ENCODE results near the gene TGM4. TPM values are rescaled to one million over a fixed set of nuclear protein-coding genes. Genes with fewer than 3 reads are reported as not detected.

Gene TGM4
- total RNA-seq, 1 donor from 2014 or later: under 0.01 TPM

DNA sequence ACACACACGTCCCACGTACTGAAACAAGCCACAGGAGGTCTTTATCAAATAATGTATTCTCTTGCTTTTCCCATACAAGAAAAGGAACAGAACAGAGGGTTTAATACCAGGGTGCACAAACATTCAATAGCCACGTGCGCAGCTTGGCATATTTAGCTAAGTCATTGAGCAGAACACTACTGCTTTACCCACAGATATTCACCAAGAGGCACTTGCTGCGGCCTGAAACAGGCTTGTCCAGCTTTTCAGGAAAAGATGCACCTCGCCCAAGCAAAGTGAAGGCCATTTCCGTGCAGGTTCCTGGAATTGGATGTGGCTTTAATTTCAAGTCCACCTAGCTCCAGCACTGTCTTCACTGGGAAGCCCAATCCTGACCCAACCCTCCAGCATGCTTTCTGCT is 84.0 kb downstream of the TGM4 start:
- TF ChIP-seq, protein P1, sequence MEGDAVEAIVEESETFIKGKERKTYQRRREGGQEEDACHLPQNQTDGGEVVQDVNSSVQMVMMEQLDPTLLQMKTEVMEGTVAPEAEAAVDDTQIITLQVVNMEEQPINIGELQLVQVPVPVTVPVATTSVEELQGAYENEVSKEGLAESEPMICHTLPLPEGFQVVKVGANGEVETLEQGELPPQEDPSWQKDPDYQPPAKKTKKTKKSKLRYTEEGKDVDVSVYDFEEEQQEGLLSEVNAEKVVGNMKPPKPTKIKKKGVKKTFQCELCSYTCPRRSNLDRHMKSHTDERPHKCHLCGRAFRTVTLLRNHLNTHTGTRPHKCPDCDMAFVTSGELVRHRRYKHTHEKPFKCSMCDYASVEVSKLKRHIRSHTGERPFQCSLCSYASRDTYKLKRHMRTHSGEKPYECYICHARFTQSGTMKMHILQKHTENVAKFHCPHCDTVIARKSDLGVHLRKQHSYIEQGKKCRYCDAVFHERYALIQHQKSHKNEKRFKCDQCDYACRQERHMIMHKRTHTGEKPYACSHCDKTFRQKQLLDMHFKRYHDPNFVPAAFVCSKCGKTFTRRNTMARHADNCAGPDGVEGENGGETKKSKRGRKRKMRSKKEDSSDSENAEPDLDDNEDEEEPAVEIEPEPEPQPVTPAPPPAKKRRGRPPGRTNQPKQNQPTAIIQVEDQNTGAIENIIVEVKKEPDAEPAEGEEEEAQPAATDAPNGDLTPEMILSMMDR (IDR thresholded peaks at IDR 0.05; ENCODE audit: insufficient read depth, low read length, severe bottlenecking): no peak
- Histone ChIP-seq H3K27me3 (ENCODE audit: control insufficient read depth, insufficient read depth, low read length) (no peaks in the 10 kb centered on the region), H3K36me3 (ENCODE audit: control insufficient read depth, insufficient read depth, low read length) (peaks cover 6% of the 10 kb centered on the region), H3K4me3 (ENCODE audit: low read depth, low read length) (no peak overlapping the region)
- FAIRE-seq (no peak), DNase-seq (ENCODE audit: low read depth) (no peak)

DNA sequence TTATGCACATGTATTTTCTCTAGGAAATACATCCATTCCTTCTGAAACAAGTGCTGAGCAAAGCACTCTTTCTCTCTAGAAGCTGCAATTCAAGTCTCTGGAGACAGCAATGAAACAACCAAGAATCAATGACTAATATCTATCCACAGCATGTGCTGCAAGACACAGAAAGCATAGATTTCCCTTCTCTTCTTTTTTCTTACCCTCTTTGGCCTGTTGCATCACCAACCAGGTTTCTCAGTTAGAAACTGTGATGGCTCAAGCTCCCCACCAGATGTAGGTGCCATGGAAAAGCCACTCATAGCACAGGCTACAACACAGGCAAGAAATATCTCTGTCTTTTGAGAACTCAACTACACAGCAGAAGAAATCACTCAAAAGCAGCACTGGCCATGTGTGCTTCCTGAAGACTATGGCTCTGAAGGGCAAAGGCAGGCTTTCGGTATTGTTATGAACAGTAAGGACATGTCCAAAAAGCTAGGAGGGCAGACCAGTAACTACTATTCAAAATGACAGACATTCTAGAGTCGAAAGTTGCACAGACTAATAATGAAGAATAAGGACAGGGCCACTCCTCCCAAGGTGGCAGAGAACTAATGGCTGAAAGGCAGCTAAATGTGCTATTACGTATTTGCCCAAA is 86.1 kb downstream of the TGM4 start:
- DNase-seq (ENCODE audit: low read depth): no peak
- TF ChIP-seq, protein P1 (IDR thresholded peaks at IDR 0.05; ENCODE audit: insufficient read depth, low read length, severe bottlenecking): no peak
- H3K27me3 ChIP-seq (ENCODE audit: control insufficient read depth, insufficient read depth, low read length): no peaks in the 10 kb centered on the region
- FAIRE-seq: no peak
- peaks cover 6% of the 10 kb centered on the region for H3K36me3 ChIP-seq (ENCODE audit: control insufficient read depth, insufficient read depth, low read length)
- no peak overlapping the region for H3K4me3 ChIP-seq (ENCODE audit: low read depth, low read length)

DNA sequence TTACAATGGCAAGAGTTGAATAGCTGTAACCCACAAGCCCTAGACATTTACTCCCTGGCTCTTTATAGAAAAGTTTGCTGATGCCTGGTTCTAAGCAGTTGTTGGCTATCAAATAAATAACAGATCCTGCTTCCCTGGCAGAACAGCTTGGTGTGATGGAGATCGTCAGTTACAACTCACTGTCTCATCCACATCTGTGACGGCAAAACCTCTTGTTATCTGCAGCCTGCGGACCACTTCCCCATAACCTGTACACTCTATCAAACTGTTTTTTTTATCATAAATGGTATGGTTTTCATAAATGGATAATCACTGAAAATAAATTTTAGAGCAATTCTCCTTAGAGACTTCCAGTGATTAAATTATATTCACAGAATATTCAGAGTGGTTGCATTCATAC is 87.5 kb downstream of the TGM4 start:
- TF ChIP-seq, protein P1 (IDR thresholded peaks at IDR 0.05; ENCODE audit: insufficient read depth, low read length, severe bottlenecking): no peak
- Histone ChIP-seq H3K27me3 (ENCODE audit: control insufficient read depth, insufficient read depth, low read length) (no peaks in the 10 kb centered on the region), H3K36me3 (ENCODE audit: control insufficient read depth, insufficient read depth, low read length) (peaks cover 6% of the 10 kb centered on the region), H3K4me3 (ENCODE audit: low read depth, low read length) (no peak overlapping the region)
- no peak for FAIRE-seq
- no peak for DNase-seq (ENCODE audit: low read depth)

DNA sequence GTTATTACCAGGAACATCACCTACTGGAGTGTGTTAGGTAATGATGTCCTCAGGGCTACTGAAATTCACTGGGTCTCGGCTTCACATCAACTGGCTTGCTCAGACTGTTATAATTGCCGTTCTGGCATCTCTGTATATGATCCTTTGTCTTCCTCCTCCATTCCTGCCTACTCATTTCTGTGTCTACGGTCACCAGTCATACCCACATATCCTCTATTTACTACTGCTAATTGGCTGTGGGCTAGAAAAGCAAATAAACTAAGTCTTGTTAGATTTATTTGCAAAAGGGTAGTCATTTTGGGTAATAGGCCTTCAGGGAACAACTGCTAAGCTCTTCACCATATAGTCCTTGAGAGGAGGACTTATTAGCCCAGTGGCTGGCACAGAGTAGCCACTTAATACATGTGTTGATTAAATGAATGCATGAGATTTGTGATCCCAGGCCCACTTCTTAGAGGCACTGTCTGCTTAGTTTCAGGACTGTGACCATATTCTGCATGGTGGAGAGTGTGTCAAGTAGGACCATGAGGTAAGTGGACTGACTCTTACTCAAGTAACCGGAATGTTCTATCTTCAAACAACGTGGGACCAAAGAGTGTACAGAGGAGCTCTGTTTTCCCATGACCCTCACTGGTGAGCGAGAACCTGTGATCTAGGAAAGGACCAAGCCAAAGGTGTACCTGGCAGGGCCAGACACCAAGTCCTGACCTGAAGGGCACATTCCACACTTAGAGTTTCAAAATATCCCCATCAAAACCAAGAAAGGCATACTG is 88.4 kb downstream of the TGM4 start:
- DNase-seq (ENCODE audit: low read depth) (peak; percentile 50), FAIRE-seq (no peak)
- H3K36me3 ChIP-seq (ENCODE audit: control insufficient read depth, insufficient read depth, low read length): peaks cover 5% of the 10 kb centered on the region
- TF ChIP-seq, protein P1 (IDR thresholded peaks at IDR 0.05; ENCODE audit: insufficient read depth, low read length, severe bottlenecking): no peak
- H3K4me3 ChIP-seq (ENCODE audit: low read depth, low read length): no peak overlapping the region
- no peaks in the 10 kb centered on the region for H3K27me3 ChIP-seq (ENCODE audit: control insufficient read depth, insufficient read depth, low read length)

DNA sequence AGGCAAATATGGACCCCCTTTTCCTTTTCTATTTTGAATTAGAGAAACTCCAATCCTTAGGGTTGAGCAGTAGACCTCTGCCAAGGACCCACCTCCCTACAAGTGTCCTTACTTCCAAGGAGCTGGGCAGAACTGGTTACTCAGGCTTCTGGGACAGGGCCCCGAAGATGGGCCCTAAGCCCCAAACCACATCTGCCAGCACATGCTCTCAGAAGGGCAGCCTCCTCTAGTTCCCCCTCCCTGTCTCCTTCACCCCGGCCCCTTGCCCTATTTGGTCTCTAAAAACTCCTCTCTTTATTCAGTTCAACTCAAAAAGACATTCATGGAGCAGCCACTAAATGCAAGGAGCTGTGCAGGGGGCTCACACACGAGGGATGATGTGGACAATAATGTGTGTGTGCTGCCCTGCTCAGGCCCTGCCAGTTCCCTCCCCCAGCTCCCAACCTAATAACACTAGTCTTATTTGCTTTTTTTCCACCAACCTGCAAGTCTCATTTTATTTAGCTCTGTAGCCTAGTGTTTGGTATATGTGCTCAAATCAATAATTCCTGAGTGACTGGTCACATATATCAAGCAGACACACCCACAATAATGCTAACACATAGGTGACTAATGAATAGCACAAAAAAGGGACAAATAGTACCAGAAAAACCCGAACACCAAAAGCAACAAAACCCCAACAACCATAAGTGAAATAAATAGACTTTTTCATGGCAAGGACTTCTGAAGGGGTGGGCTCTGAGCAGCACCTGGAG is 89.3 kb downstream of the TGM4 start:
- TF ChIP-seq, protein P1 (IDR thresholded peaks at IDR 0.05; ENCODE audit: insufficient read depth, low read length, severe bottlenecking): no peak
- no peak overlapping the region for H3K4me3 ChIP-seq (ENCODE audit: low read depth, low read length)
- FAIRE-seq (no peak), DNase-seq (ENCODE audit: low read depth) (peak; percentile 66)
- no peaks in the 10 kb centered on the region for H3K27me3 ChIP-seq (ENCODE audit: control insufficient read depth, insufficient read depth, low read length)
- H3K36me3 ChIP-seq (ENCODE audit: control insufficient read depth, insufficient read depth, low read length): peaks cover 5% of the 10 kb centered on the region

Other genes starting within 250 kb of the TGM4 start
- gene ZNF197, start 249.6 kb upstream of the TGM4 start, total RNA-seq: 16.3 and 17.6 TPM in 2 replicates
- gene ZNF35, start 225.9 kb upstream of the TGM4 start, total RNA-seq: 14.0 and 14.5 TPM in 2 replicates
- 4.4 and 5.8 TPM in 2 replicates for gene ZNF502, start 161.9 kb upstream of the TGM4 start, total RNA-seq
- 5.5 and 6.8 TPM in 2 replicates for gene ZNF501, start 145.0 kb upstream of the TGM4 start, total RNA-seq
- 11.0 and 11.3 TPM in 2 replicates for gene KIAA1143, start 113.0 kb upstream of the TGM4 start, total RNA-seq
- 0.53 and 0.64 TPM in 2 replicates for gene KIF15, start 112.8 kb upstream of the TGM4 start, total RNA-seq
- gene TMEM42, start 12.7 kb upstream of the TGM4 start, total RNA-seq: 17.1 and 25.7 TPM in 2 replicates
- gene ZDHHC3, start 101.6 kb downstream of the TGM4 start, total RNA-seq: 62.1 and 91.1 TPM in 2 replicates
- 60.0 and 70.3 TPM in 2 replicates for gene EXOSC7, start 101.6 kb downstream of the TGM4 start, total RNA-seq
- 0.13 TPM in 1 of 2 replicates, not detected in the other for gene CLEC3B, start 151.7 kb downstream of the TGM4 start, total RNA-seq

All from bronchial epithelial cell (primary cell).